Left cardiac atrium (tissue), 4 donors: ENCODE results near the gene PACRGL. TPM values are rescaled to one million over a fixed set of nuclear protein-coding genes. Genes with fewer than 3 reads are reported as not detected.
"Not testable (repeated sequence)": the region's sequence is repeated elsewhere in the genome, so short reads cannot be mapped to it uniquely, and the experiment has no call there.

ENCODE experiments used
- ATAC-seq, 2 donors: fragments of 200-7000 bp; cut with Tn5 transposase; one replicate each; pipeline ENCODE4 v1.9.1; 2020; ENCODE audit warnings: mild to moderate bottlenecking in 2 of 2, moderate library complexity in 2 of 2
- DNase-seq: peaks from one replicate; pipeline ENCODE4 v3.0.0-alpha.2; 2020
- intact Hi-C, 2 donors: fragments of 100-400 bp; cut with DNase I; formaldehyde crosslinking; loops; one replicate each; pipeline versions ENCODE4 v1.14.1 to v1.15.1; 2022 to 2023
- total RNA-seq, 2 donors: library from RNA; stranded (reverse); fragmentation: NEBNext Ultra II Directional; extraction: Animal tissue kit (Norgen Biotek cat#: 25700); gene quantifications; one replicate each; pipeline ENCODE4 v1.2.1, GENCODE V29; 2021
- donor health status: DM: no; HTN: yes; CAD: no.
- donor health status: DM: no; HTN: yes; CAD: no; lungs with severe emphysema.
- donor health status: DM: yes; HTN: yes; CAD: no.
- donor health status: Dilated cardiomyopathy.

PACRGL gene
- total RNA-seq, 2 donors from 2014 or later: 10.0 to 11.4 TPM

- no peak for DNase-seq
- intact Hi-C loops: no loop called here
- ATAC-seq: no peak
These were observed 1.4 kb upstream of the PACRGL start for GRCh38 chr4:20698820-20699219.

- DNase-seq (no peak), ATAC-seq (no peak)
- intact Hi-C loops: no loop called here
These were observed 11.1 kb downstream of the PACRGL start for GRCh38 chr4:20711335-20711734.

GRCh38 chr4:20723019-20723418 is 22.8 kb downstream of the PACRGL start:
- intact Hi-C loops: no loop called here
- DNase-seq (no peak), ATAC-seq (no peak)

GRCh38 chr4:20723463-20723862 is 23.2 kb downstream of the PACRGL start:
- ATAC-seq: no peak
- no peak for DNase-seq
- intact Hi-C loops: no loop called here

GRCh38 chr4:20724915-20725314 is 24.7 kb downstream of the PACRGL start:
- intact Hi-C loops: no loop called here
- ATAC-seq: no peak
- no peak for DNase-seq

GRCh38 chr4:20735931-20736330 is 35.7 kb downstream of the PACRGL start:
- DNase-seq: no peak
- intact Hi-C loops: no loop called here
- ATAC-seq: no peak

GRCh38 chr4:20746000-20746399 is 45.7 kb downstream of the PACRGL start:
- ATAC-seq, intact Hi-C loops: not testable (repeated sequence)

GRCh38 chr4:20752641-20753040 is 52.4 kb downstream of the PACRGL start:
- no peak for DNase-seq
- no peak for ATAC-seq
- intact Hi-C loops: no loop called here

More at GRCh38 chr4:20746000-20746399, 45.7 kb downstream of the PACRGL start:
- DNase-seq: not testable (repeated sequence)

- ATAC-seq (no peak), DNase-seq (no peak)
- intact Hi-C loops: no loop called here
These were observed 53.8 kb downstream of the PACRGL start for GRCh38 chr4:20754036-20754435.

GRCh38 chr4:20760053-20760452 is 59.8 kb downstream of the PACRGL start:
- intact Hi-C loops: no loop called here
- DNase-seq (no peak), ATAC-seq (no peak)

- intact Hi-C loops: no loop called here
- DNase-seq (no peak), ATAC-seq (no peak)
These were observed 61.1 kb downstream of the PACRGL start for GRCh38 chr4:20761382-20761781.

GRCh38 chr4:20761826-20762225 is 61.6 kb downstream of the PACRGL start:
- intact Hi-C loops: no loop called here
- DNase-seq (no peak), ATAC-seq (no peak)

GRCh38 chr4:20764366-20764992 is 64.2 kb downstream of the PACRGL start:
- no peak for ATAC-seq
- no peak for DNase-seq
- intact Hi-C loops: no loop called here

- intact Hi-C loops: no loop called here
- ATAC-seq (peak; percentile 61 to 67), DNase-seq (no peak)
These were observed 73.1 kb downstream of the PACRGL start for GRCh38 chr4:20773144-20773997.

- DNase-seq (no peak), ATAC-seq (no peak)
- intact Hi-C loops: loop anchor here in 1 of 2 donors (5.0 kb wide), 1 partner anchor 988 kb away; no protein-coding TSS in a partner anchor
These were observed 78.6 kb downstream of the PACRGL start for GRCh38 chr4:20778896-20779295.

- intact Hi-C loops, ATAC-seq, DNase-seq: not testable (repeated sequence)
These were observed 82.9 kb downstream of the PACRGL start for GRCh38 chr4:20783134-20783533.

GRCh38 chr4:20787940-20788665 is 87.8 kb downstream of the PACRGL start:
- intact Hi-C loops: no loop called here
- ATAC-seq (no peak), DNase-seq (no peak)
